ENCODE measurements around the gene ADGRB3. TPM values are rescaled to one million over a fixed set of nuclear protein-coding genes. Genes with fewer than 3 reads are reported as not detected.
"Not testable (repeated sequence)": the region's sequence is repeated elsewhere in the genome, so short reads cannot be mapped to it uniquely, and the experiment has no call there.

ADGRB3 gene
- total RNA-seq, 1 donor from 2014 or later: 1.7 TPM

GRCh38 chr6:68973066-68973465 is 338.0 kb downstream of the ADGRB3 start:
- DNase-seq (ENCODE audit: missing footprints) (no peak), ATAC-seq (no peak)
- intact Hi-C loops (cut with DNase I): loop anchor here (10.0 kb wide), 2 partner anchors 322 to 402 kb away; no protein-coding TSS in a partner anchor

- ATAC-seq (peak; percentile 67), DNase-seq (ENCODE audit: missing footprints) (no peak)
- intact Hi-C loops (cut with DNase I): loop anchor here (5.0 to 10.0 kb wide), 3 partner anchors 162 to 400 kb away; no protein-coding TSS in a partner anchor
Measured at GRCh38 chr6:68975064-68975463, 340.0 kb downstream of the ADGRB3 start.

- ATAC-seq (no peak), DNase-seq (ENCODE audit: missing footprints) (no peak)
- intact Hi-C loops (cut with DNase I): loop anchor here (5.0 to 10.0 kb wide), 3 partner anchors 161 to 399 kb away; no protein-coding TSS in a partner anchor
Measured at GRCh38 chr6:68975816-68976215, 340.7 kb downstream of the ADGRB3 start.

GRCh38 chr6:68976260-68976659 is 341.2 kb downstream of the ADGRB3 start:
- intact Hi-C loops (cut with DNase I): loop anchor here (5.0 to 10.0 kb wide), 3 partner anchors 161 to 399 kb away; no protein-coding TSS in a partner anchor
- DNase-seq (ENCODE audit: missing footprints) (no peak), ATAC-seq (no peak)

GRCh38 chr6:68978411-68978810 is 343.3 kb downstream of the ADGRB3 start:
- ATAC-seq (no peak), DNase-seq (ENCODE audit: missing footprints) (no peak)
- intact Hi-C loops (cut with DNase I): loop anchor here (5.0 to 10.0 kb wide), 3 partner anchors 159 to 396 kb away; no protein-coding TSS in a partner anchor

GRCh38 chr6:68981668-68982067 is 346.6 kb downstream of the ADGRB3 start:
- ATAC-seq; intact Hi-C loops (cut with DNase I); DNase-seq (ENCODE audit: missing footprints): not testable (repeated sequence)

- DNase-seq (ENCODE audit: missing footprints) (no peak), ATAC-seq (no peak)
- intact Hi-C loops (cut with DNase I): no loop called here
Measured at GRCh38 chr6:68988698-68989097, 353.6 kb downstream of the ADGRB3 start.

GRCh38 chr6:68990317-68990716 is 355.2 kb downstream of the ADGRB3 start:
- intact Hi-C loops (cut with DNase I): no loop called here
- ATAC-seq: peak; percentile 46
- no peak for DNase-seq (ENCODE audit: missing footprints)

GRCh38 chr6:68993911-68994310 is 358.8 kb downstream of the ADGRB3 start:
- no peak for DNase-seq (ENCODE audit: missing footprints)
- intact Hi-C loops (cut with DNase I): no loop called here

GRCh38 chr6:68994521-68994920 is 359.4 kb downstream of the ADGRB3 start:
- no peak for DNase-seq (ENCODE audit: missing footprints)
- ATAC-seq: no peak
- intact Hi-C loops (cut with DNase I): no loop called here

More at GRCh38 chr6:68993911-68994310, 358.8 kb downstream of the ADGRB3 start:
- no peak for ATAC-seq

GRCh38 chr6:69005199-69005598 is 370.1 kb downstream of the ADGRB3 start:
- no peak for DNase-seq (ENCODE audit: missing footprints)

GRCh38 chr6:69007781-69008180 is 372.7 kb downstream of the ADGRB3 start:
- intact Hi-C loops (cut with DNase I): no loop called here
- no peak for ATAC-seq
- no peak for DNase-seq (ENCODE audit: missing footprints)

More at GRCh38 chr6:69005199-69005598, 370.1 kb downstream of the ADGRB3 start:
- ATAC-seq: no peak
- intact Hi-C loops (cut with DNase I): no loop called here

- DNase-seq (ENCODE audit: missing footprints): no peak
- no peak for ATAC-seq
- intact Hi-C loops (cut with DNase I): no loop called here
Measured at GRCh38 chr6:69012211-69012610, 377.1 kb downstream of the ADGRB3 start.

- intact Hi-C loops (cut with DNase I): no loop called here
- no peak for DNase-seq (ENCODE audit: missing footprints)
- ATAC-seq: no peak
Measured at GRCh38 chr6:69012876-69013275, 377.8 kb downstream of the ADGRB3 start.

- ATAC-seq (no peak), DNase-seq (ENCODE audit: missing footprints) (no peak)
- intact Hi-C loops (cut with DNase I): no loop called here
Measured at GRCh38 chr6:69018906-69019305, 383.8 kb downstream of the ADGRB3 start.

- DNase-seq (ENCODE audit: missing footprints): no peak
- no peak for ATAC-seq
- intact Hi-C loops (cut with DNase I): no loop called here
Measured at GRCh38 chr6:69019832-69020231, 384.8 kb downstream of the ADGRB3 start.

GRCh38 chr6:69022993-69023392 is 387.9 kb downstream of the ADGRB3 start:
- ATAC-seq (no peak), DNase-seq (ENCODE audit: missing footprints) (no peak)
- intact Hi-C loops (cut with DNase I): no loop called here

- no peak for ATAC-seq
- intact Hi-C loops (cut with DNase I): no loop called here
- DNase-seq (ENCODE audit: missing footprints): no peak
Measured at GRCh38 chr6:69026243-69026642, 391.2 kb downstream of the ADGRB3 start.

GRCh38 chr6:69026715-69027114 is 391.6 kb downstream of the ADGRB3 start:
- ATAC-seq: no peak
- intact Hi-C loops (cut with DNase I): no loop called here
- DNase-seq (ENCODE audit: missing footprints): no peak

GRCh38 chr6:69027861-69028260 is 392.8 kb downstream of the ADGRB3 start:
- ATAC-seq (no peak), DNase-seq (ENCODE audit: missing footprints) (no peak)
- intact Hi-C loops (cut with DNase I): no loop called here

GRCh38 chr6:69038841-69039240 is 403.8 kb downstream of the ADGRB3 start:
- no peak for ATAC-seq
- no peak for DNase-seq (ENCODE audit: missing footprints)
- intact Hi-C loops (cut with DNase I): no loop called here
